ENCODE data around the gene FAM131C.

GRCh38 chr1:16092923-16093511, 19.6 kb upstream of the FAM131C start:
- TF ChIP-seq CTCF (IDR thresholded peaks at IDR 0.05) (no peak), POLR2AphosphoS5 (IDR thresholded peaks at IDR 0.05) (no peak), EP300 (IDR thresholded peaks at IDR 0.05) (no peak)

Measured in upper lobe of left lung (tissue), 4 donors.